Right renal pelvis (tissue), 4 donors: ENCODE results near the gene PDE4B. TPM values are rescaled to one million over a fixed set of nuclear protein-coding genes. Genes with fewer than 3 reads are reported as not detected.
"Not testable (repeated sequence)": the region's sequence is repeated elsewhere in the genome, so short reads cannot be mapped to it uniquely, and the experiment has no call there.

Experiments
- DNase-seq, 4 donors: peaks; one replicate each; pipeline ENCODE4 v3.0.0-alpha.2; 2013; ENCODE audit warnings: low read depth in 4 of 4, low spot score in 3 of 4, missing footprints in 1 of 4
- polyA plus RNA-seq, 4 donors: library from polyadenylated mRNA; unstranded; fragments of 120-200 nt; gene quantifications; one replicate each; pipeline ENCODE4 v1.2.1, GENCODE V29; 2013; ENCODE audit not compliant: insufficient read length in 4 of 4

The PDE4B gene
- polyA plus RNA-seq, 4 donors = 7.7 to 10.3 (median 9.0) TPM

DNA sequence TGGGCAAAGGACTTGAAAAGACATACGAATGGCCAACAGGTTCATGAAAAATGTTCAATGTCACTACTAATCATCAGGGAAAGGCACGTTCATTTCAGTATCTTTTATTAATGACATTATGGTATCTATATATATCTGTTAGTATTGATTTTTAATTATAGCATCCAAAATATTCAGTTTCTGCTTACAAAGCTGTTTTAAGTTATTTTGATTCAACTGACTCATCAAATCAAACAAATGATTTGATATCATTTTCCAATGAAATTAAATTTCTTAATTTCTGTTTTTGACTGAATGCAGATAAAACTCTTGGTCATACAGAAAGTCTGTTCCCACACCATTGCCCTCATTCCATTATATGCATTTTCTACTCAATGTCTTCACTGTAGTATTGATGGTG, 315.9 kb downstream of the PDE4B start:
- DNase-seq = no peak

DNA sequence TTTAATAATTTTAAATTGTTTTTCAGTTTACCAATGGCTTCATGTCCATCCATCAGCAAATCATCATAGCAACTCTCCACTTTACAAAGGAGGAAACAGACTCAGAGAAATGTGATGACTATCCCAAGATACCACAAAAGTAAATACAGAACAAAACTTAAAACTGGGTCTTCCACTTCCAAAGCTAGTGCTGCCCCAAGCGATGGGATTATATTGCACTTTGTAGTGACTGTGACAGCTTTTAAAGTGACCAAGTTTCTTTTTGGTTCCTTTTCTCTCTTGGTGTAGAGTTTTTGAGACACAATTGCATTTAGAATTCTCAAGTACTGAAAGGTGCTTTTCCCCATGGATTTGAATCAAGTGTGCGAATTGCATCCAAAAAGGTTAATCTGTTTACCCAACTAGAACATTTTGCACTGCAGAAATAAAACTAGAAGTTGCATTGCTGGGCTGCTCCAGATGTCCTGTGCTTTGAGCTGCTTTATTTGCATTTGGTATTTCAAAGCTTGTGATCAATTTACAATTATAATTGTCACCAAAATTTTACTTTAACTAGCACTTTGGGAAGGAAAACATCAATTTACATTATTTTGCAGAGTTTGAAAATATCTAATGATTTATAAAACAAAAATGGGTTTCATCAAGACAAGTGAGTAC, 320.2 kb downstream of the PDE4B start:
- no peak for DNase-seq

DNA sequence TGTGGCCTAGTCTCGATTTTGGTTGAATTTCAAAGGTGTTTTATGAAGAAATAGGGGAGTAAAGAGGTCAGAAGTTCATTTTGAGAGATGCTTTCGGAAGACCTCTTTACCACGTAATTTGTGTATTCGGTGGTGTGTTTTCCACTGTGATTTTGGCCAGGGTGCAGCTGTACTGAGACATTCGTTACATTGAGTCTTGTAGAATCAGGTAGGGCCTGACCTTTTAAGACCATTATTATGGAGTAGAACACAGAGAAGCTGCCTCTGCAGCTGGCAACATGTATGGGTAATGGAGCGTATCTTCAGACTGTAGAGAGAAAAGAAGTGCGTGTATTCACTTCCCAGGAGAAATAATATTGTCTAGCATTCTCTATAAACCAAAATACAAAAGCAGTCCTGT, 326.5 kb downstream of the PDE4B start:
- DNase-seq = no peak

DNA sequence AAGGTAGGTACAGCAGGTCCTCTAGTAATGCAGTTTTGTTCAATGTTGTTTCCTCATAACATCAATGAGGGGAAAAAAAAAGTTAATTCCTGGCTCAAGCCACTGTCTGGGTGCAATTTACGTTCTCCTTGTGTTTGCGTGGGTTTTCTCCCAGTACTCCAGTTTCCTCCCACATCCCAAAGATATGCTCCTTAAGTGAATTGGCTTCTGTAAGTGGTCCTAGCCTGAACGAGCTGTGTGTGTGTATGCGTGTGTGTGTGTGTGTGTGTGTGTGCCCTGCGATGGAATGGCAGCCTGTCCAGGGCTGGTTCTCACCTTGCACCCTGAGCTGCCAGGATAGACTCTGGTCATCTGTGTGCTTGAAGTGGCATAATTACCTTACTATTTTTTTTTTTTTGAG, 332.0 kb downstream of the PDE4B start:
- DNase-seq = no peak

DNA sequence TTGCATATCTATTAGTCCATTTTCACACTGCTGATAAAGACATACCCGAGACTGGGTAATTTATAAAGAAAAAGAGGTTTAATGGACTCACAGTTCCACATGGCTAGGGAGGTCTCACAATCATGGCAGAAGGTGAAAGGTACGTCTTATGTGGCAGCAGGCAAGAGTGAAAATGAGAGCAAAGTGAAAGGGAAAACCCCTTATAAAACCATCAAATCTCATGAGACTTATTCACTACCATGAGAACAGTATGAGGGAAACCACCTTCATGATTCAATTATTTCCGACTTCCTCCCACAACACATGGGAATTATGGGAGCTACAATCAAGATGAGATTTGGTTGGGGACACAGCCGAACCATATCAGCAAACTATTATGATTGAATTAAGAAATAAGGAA, 335.9 kb downstream of the PDE4B start:
- not testable (repeated sequence) for DNase-seq

DNA sequence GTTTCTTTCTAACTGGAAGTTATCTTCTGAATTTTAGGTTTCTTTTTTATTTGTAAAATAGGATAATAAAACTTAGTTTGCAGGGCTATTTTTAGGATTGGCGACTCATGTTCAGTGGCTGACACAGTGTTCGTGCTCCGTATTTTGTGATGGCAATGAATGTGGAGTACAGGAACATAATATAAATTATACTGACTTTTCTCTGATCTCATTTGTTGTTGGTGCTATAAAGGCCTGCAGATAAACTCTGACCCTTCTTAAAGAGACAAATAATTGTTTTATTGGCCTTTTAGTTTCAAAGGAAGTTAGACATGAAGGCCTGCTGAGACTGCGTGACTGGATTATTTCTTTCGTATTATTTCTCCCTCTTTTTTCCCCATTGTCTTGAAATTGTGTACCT, 339.6 kb downstream of the PDE4B start:
- DNase-seq = peak in 1 of 4 donors; percentile 5

DNA sequence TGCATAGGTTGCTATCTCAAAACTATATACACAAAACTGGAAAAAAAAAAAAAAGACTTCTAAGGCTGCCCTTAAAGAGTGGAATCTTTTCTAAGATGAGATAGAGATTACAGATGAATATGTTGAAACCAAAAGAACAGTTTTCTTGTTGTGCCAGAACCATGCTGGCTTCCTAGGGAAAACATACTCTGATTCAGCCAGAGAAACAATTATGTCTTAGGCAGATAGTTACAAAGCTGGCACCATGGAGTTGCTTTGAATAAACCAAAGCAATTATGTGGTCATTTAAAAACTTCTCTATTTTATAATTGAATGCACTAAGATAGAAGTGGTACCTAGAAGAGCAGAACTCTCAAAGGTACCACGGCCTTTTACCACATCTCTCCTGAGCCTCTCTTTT, 341.3 kb downstream of the PDE4B start:
- no peak for DNase-seq

DNA sequence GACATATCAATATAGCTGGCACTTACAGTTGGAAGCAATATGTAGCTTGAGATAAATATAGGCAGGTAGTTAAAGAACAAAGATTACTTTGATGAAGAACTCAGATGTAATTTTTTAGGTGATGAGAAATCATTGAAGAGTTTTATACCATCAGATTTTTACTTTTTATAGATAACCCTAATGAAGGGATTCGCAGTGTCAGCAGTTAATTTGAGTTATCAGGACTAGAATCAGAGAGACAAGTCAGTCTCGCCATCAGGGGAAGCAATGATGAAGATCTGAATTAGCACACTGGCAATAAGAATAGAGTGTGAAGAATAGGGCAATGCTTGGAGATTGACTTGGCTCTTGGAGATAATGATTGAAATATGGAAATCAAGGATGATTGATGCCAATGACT, 342.5 kb downstream of the PDE4B start:
- DNase-seq = no peak

DNA sequence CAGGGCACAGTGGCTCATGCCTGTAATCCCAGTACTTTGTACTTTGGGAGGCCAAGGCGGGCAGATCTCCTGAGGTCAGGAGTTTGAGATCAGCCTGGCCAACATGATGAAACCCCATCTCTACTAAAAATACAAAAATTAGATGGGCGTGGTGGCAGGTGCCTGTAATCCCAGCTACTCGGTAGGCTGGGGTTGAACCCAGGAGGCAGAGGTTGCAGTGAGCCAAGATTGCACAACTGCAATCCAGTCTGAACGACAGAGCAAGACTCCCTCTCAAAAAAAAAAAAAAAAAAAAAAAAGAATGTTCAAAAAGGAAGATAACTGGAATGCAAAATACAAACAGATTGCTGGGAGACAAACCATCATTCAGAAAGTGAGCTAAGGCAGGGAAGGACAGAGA, 343.7 kb downstream of the PDE4B start:
- not testable (repeated sequence) for DNase-seq

DNA sequence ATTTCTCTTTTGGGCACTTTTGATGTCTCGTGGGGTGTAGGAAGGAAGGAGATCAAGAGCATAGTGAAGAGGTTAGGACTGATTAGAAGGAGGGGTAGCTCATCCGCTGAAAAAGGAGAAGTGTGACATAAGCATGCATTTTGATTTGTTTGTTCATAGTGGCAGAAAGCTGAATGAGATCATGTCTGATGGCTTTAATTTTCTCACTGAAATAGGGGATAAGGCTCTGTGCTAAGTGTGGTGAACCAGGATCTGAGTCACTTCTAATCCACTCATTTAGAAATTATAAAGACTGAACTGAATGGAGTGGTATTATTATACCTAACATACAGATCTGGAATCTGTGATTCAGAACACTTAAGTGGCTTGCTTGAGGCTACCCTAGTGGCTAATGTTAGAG, 344.5 kb downstream of the PDE4B start:
- no peak for DNase-seq

DNA sequence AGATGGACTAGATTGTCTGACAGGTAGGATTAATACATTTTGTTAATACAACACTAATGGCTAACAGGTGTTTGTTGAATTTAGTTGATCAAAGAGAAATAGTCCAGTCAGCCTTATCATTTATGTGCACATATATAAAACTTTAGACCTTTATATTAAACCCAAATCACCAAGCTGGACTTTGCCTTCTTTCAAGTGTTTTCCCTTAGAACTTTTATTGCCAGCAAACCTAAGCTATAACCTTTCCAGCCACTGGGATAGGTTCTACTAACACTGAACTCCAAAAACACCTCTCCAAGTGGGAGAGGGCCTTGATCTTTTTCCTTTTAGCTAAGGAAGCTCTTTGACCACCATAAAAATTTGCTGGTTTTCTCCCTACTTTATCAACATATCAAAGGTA, 345.9 kb downstream of the PDE4B start:
- DNase-seq = no peak

DNA sequence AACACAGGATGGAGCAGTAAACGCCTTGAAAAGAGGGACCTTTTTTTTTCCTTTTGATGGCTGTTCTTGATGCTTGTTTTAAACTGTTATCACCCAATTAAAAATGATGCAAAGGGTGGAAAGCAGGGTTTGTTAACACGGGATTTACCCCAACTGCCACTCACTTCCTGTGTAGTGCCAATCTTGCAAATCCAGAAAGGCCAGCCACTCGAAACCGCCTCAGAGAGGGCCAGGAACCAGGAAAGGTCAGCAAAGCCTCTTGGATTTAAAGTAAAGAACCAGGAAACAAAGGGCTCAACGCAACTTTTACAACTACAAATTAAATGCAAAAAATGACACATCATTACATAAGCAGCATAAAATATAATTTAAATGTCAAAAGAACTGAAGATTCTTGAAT, 347.4 kb downstream of the PDE4B start:
- no peak for DNase-seq

DNA sequence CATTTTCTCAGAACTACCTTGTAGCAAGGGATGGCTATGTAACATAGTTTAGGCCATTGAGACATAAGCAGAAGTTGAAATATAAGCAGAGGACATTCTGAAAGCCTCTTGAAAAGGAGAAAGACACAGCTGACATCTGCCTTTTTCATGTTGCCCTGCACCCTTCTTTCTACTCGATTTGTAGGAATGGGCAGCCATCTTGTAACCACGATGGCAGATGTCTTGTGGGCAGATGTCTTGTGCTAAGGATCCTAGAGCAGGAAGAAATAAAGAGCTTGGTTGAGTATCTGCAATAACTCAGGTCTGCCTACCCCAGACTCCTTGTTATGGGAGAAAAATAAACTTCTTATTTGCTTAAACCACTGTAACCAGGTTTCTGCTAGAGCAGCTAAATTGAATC, 351.0 kb downstream of the PDE4B start:
- DNase-seq = no peak

DNA sequence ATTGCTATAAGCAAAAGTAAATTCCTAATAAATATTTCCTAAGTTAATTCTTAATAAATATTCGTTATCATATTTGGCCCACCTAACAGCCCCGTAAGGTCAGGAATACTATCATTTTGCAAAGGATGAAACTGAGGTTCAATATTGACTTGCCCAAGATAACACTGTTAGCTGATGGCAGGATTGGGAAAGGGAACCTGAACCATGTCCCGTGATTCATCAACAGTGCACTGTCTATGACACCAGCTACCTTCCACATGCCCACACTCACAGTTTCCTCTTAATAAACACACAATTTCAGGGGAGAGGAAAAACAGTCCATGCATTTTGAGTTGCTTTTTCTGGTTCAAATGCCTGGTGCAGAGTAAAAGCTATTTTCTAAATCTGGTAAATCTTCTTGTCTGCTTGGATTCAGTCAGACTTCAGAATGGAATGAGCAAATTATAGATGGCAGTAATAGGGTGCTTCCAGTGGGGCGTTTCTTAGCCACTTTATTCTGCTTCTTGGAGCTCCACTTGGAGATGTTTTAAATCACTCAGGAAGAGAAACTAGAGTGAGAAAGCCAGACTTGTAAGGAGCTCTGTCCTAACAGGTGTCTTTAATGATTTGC, 354.6 kb downstream of the PDE4B start:
- no peak for DNase-seq

DNA sequence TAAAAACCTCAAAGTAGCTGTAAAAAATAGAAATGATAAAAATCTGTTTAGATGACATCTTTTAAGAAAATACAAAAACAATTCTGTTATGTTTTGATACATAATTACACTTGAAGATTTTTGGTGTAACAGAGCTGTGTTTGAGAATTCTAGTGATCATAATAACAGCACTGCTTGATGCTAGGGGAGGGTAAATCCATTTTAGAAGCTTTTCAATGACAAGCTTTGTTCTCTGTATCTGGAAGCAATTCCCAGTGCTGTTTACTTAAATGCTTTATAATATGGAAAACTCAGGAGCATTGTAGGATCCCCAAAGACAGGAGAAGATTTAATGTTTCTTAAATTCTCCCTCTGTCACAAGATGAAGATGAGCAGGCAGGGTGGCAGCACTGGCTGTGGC, 359.3 kb downstream of the PDE4B start:
- DNase-seq = no peak

DNA sequence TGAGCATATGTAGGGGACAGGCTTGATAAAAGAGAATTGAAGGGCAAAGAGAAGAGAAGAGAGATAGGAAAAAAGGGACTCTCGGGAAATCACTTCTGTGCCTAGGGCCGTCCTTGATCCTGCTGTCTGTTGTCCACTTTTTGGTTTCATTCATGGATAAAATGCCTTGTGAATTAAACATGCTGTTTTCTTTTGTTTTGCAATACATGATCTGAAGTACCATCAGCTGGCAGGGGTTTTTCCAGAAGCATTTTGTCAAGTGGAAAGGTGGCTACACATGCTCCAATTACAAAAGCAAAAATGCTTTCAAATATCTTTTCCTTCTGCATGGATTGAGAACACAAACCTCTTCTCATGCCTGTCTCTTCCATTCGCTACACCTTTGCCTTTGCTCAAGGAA, 361.7 kb downstream of the PDE4B start:
- no peak for DNase-seq

DNA sequence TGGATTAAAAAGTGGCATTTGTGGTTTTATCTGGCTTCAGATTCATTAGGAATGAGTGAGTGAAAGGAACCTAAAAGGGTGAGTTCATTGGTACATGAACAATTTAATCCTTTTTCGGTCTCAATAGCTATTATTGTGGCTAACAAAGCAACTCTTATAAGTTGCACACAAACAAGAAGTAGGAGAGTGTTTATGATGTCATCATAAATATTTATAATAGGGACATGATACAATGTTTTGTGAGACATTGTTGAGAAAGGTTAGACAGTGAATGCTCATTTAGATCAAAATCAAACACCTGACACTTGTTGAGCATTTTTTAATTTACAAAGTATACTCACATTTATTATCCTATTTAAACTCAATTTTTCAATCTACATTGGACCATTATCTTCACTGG, 363.4 kb downstream of the PDE4B start:
- no peak for DNase-seq

DNA sequence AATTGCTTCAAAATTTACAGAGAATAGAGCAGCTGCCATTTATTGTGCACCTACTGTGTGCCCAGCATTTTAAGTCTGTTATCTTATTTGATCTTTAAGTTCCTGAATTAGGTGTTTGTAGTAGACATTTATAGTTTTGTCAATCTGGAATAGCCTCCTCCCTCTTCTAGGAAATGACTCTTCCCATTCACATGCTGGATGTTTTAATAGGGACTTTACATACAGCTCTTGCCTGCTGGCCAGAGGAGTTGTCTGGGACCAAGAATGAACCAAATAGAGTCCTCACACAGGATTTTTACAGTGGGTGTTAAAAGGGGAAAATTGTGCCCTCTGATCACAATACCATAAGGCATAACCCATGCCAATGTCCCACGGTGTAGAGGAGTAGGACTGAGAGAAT, 367.1 kb downstream of the PDE4B start:
- DNase-seq = no peak

DNA sequence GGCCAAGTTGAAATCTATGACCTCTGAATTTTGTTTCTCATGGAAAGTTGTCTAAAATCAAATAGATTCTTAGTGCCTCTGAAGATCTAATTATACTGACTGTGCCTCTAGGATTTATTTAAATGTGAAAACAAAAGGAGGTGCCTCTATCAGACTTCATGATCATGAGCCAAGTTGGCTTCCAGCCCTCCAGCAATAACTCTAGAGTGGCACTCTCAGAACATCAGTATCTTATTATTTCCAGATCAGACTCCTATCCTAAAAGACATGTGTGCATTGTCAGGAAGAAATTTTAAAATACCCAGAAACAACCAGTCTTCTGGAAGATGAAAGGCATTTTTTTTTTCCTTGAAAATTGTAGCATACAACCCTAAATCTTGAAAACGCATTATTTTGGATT, 368.0 kb downstream of the PDE4B start:
- DNase-seq = no peak

DNA sequence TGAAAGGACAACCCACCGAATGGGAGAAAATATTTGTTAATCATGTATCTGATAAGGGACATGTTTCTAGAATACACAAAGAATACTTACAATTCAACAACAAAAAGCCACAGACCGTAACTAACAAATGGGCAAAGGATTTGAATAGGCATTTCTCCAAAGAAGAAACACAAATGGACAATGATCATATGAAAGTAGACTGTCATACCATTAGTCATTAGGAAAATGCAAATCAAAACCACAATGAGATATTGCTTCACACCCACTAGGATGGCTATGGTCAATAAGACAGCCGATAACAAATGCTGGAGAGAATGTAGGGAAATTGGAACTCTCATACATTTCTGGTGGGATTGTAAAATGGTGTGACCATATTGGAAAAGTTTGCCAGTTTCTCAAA, 374.1 kb downstream of the PDE4B start:
- DNase-seq = no peak

DNA sequence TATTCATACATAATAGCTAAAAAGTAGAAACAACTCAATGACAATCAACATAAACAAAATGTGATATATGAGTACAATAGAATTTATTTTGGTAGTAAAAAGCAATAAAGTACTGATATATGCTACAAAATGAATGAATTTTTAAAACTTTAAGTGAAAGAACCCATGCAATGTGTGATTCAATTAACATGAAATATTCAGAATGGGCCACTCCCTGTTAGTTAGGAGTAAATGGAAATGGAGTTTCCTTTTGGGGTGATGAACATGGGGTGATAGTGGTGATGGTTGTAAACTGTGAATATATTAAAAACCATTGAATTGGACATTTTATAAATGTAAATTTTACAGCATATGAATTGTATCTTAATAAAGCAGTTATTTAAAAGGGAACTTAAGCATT, 374.6 kb downstream of the PDE4B start:
- DNase-seq = no peak

DNA sequence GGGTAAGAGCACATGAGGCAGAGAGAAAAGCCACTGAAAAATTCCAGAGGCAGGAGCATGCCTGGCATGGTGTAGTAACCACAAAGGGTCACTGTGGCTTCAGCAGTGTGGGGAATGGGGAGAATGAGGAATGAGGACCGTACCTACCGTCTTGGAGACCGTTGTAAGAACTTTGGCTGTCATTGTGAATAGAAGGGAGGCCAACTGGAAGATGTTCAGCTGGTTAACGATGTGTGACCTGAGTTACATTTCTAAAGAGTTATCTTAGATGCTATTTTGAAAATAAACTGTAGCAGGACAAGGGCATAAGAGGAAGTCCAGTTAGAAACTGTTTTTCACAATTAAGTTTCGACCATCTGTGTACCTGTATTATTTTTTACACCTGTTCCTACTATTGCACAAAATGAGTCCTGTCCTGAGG, 375.8 kb downstream of the PDE4B start:
- DNase-seq = no peak
